Mesenchymal stem cell (in vitro differentiated cells and primary cell): ENCODE measurements around the gene AK5.

ENCODE experiments used
- DNase-seq: peaks from one replicate; pipeline ENCODE4 v3.0.0-alpha.2; 2013
- H2AFZ ChIP-seq: one replicate; pipeline ENCODE4 v1.6.1; 2013; ENCODE audit warnings: low read depth, mild to moderate bottlenecking, control low read depth, inconsistent platforms, low read length, moderate library complexity
- H2AK5ac ChIP-seq: 2 replicates; pipeline ENCODE4 v1.6.1; 2013; ENCODE audit warnings: low read length, moderate library complexity, mild to moderate bottlenecking, inconsistent platforms; ENCODE audit not compliant: severe bottlenecking
- H2BK120ac ChIP-seq: one replicate; pipeline ENCODE4 v1.6.1; 2013; ENCODE audit warnings: low read depth, mild to moderate bottlenecking, inconsistent platforms, low read length, moderate library complexity
- H2BK12ac ChIP-seq, 2 experiments: one replicate each; pipeline ENCODE4 v1.6.1; 2013; ENCODE audit warnings: inconsistent platforms in 2 of 2, low read length in 2 of 2, mild to moderate bottlenecking in 2 of 2, moderate library complexity in 2 of 2, control low read depth in 1 of 2
- H2BK15ac ChIP-seq: one replicate; pipeline ENCODE4 v1.6.1; 2013; ENCODE audit warnings: mild to moderate bottlenecking, low read depth, inconsistent platforms; ENCODE audit not compliant: poor library complexity, severe bottlenecking
- H2BK5ac ChIP-seq: 2 replicates; pipeline ENCODE4 v1.6.1; 2013; ENCODE audit warnings: low read depth, mild to moderate bottlenecking, low read length, control low read depth, inconsistent platforms; ENCODE audit not compliant: poor library complexity, severe bottlenecking
- H3K14ac ChIP-seq, 2 experiments: one replicate each; pipeline ENCODE4 v1.6.1; 2013; ENCODE audit warnings: inconsistent platforms in 2 of 2, low read length in 2 of 2, control low read depth in 1 of 2, mild to moderate bottlenecking in 1 of 2, moderate library complexity in 1 of 2
- H3K18ac ChIP-seq, 2 experiments: one replicate each; pipeline ENCODE4 v1.6.1; 2013; ENCODE audit warnings: inconsistent platforms in 2 of 2, low read length in 2 of 2, control low read depth in 1 of 2, low read depth in 1 of 2, mild to moderate bottlenecking in 1 of 2
- H3K23ac ChIP-seq, 2 experiments: one replicate each; pipeline ENCODE4 v1.6.1; 2013; ENCODE audit warnings: inconsistent platforms in 2 of 2, low read length in 2 of 2, mild to moderate bottlenecking in 2 of 2, moderate library complexity in 2 of 2, control low read depth in 1 of 2
- H3K27ac ChIP-seq: 2 replicates; pipeline ENCODE4 v1.5.1; 2013; ENCODE audit warnings: mild to moderate bottlenecking, moderate library complexity, low read length, control low read depth, inconsistent platforms; ENCODE audit not compliant: poor library complexity, severe bottlenecking
- H3K27me3 ChIP-seq, 2 experiments: 2 replicates each; pipeline versions ENCODE4 v1.6.1 to v1.7.0; 2013; ENCODE audit warnings: low read length in 2 of 2, mild to moderate bottlenecking in 2 of 2, moderate library complexity in 2 of 2, control low read depth in 1 of 2, inconsistent platforms in 1 of 2; ENCODE audit not compliant: control insufficient read depth in 1 of 2, insufficient read depth in 1 of 2
- H3K36me3 ChIP-seq, 2 experiments: 2 replicates each; pipeline versions ENCODE4 v1.6.1 to v1.7.0; 2013; ENCODE audit warnings: low read length in 2 of 2, control low read depth in 1 of 2, inconsistent platforms in 1 of 2, low read depth in 1 of 2, mild to moderate bottlenecking in 1 of 2; ENCODE audit not compliant: insufficient read depth in 2 of 2, control insufficient read depth in 1 of 2
- H3K4ac ChIP-seq, 2 experiments: one replicate each; pipeline ENCODE4 v1.6.1; 2013; ENCODE audit warnings: inconsistent platforms in 2 of 2, low read length in 2 of 2, mild to moderate bottlenecking in 2 of 2, moderate library complexity in 2 of 2, control low read depth in 1 of 2, low read depth in 1 of 2
- H3K4me1 ChIP-seq: 2 replicates; pipeline ENCODE4 v1.6.1; 2013; ENCODE audit warnings: low read depth, low read length, control low read depth; ENCODE audit not compliant: control insufficient read depth, insufficient read depth
- H3K4me2 ChIP-seq: 2 replicates; pipeline ENCODE4 v1.6.1; 2013; ENCODE audit warnings: low read length, mild to moderate bottlenecking, inconsistent platforms; ENCODE audit not compliant: poor library complexity, severe bottlenecking
- H3K4me3 ChIP-seq, 2 experiments: 2 replicates each; pipeline versions ENCODE4 v1.5.1 to v1.7.0; 2013; ENCODE audit warnings: low read length in 2 of 2, mild to moderate bottlenecking in 2 of 2, control low read depth in 1 of 2, low read depth in 1 of 2; ENCODE audit not compliant: insufficient read depth in 1 of 2
- H3K79me1 ChIP-seq: replicated peaks from 2 replicates; pipeline ENCODE4 v1.6.1; 2013; ENCODE audit warnings: mild to moderate bottlenecking, control low read depth, low read length, inconsistent platforms; ENCODE audit not compliant: poor library complexity, severe bottlenecking
- H3K9ac ChIP-seq: 2 replicates; pipeline ENCODE4 v1.7.0; 2013; ENCODE audit warnings: mild to moderate bottlenecking, low read length, moderate library complexity
- H3K9me3 ChIP-seq: 2 replicates; pipeline ENCODE4 v1.7.0; 2013; ENCODE audit warnings: mild to moderate bottlenecking, low read length; ENCODE audit not compliant: control insufficient read depth
- H4K8ac ChIP-seq: one replicate; pipeline ENCODE4 v1.6.1; 2013; ENCODE audit warnings: inconsistent platforms, mild to moderate bottlenecking, low read length, moderate library complexity
- H4K91ac ChIP-seq: one replicate; pipeline ENCODE4 v1.6.1; 2013; ENCODE audit warnings: mild to moderate bottlenecking, low read length, inconsistent platforms
- WGBS: methylation state at CpG from one replicate; pipeline ENCODE4 v1.1.7; 2013; ENCODE audit warnings: mixed read lengths; 5-methylcytosine and 5-hydroxymethylcytosine counted together

The AK5 gene

DNA sequence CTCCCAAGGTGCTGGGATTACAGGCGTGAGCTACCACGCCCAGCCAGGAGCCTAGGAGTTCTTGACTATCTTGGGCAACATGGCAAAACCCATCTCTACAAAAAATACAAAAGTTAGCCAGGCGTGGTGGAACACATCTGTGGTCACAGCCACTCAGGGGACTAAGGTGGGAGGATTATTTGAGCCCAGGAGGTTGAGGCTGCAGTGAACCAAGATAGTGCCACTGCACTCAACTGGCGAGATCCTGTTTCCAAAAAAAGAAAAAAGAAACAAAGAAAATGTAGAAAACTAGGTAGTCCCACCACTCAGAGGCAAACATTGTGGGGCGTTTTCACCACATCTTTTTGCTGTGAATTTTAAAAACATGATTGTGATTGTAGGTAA, 259.3 kb downstream of the AK5 start:
- Histone ChIP-seq H3K4ac (peak overlapping the region in 1 of 2 experiments; percentile 17), H3K18ac (no peak overlapping the region), H4K91ac (no peak overlapping the region), H3K4me2 (no peak overlapping the region), H2BK12ac (peak overlapping the region in 1 of 2 experiments; percentile 86), H3K4me3 (no peak overlapping the region), H3K4me1 (peaks cover 21% of the 10 kb centered on the region), H3K36me3 (no peaks in the 10 kb centered on the region), H2BK120ac (no peak overlapping the region), H3K14ac (no peak overlapping the region), H2BK15ac (no peak overlapping the region), H3K23ac (no peak overlapping the region), H2AK5ac (peak overlapping the region; percentile 90), H3K79me1 (peaks cover 2% of the 10 kb centered on the region), H3K27me3 (no peaks in the 10 kb centered on the region), H3K27ac (peak overlapping the region; percentile 99), H3K9me3 (no peaks in the 10 kb centered on the region), H3K9ac (peak overlapping the region; percentile 16), H4K8ac (no peak overlapping the region), H2AFZ (no peak overlapping the region), H2BK5ac (peak overlapping the region; percentile 68)
- no peak for DNase-seq
- 94% methylated on average over 5 of the region's 5 CpGs for WGBS

DNA sequence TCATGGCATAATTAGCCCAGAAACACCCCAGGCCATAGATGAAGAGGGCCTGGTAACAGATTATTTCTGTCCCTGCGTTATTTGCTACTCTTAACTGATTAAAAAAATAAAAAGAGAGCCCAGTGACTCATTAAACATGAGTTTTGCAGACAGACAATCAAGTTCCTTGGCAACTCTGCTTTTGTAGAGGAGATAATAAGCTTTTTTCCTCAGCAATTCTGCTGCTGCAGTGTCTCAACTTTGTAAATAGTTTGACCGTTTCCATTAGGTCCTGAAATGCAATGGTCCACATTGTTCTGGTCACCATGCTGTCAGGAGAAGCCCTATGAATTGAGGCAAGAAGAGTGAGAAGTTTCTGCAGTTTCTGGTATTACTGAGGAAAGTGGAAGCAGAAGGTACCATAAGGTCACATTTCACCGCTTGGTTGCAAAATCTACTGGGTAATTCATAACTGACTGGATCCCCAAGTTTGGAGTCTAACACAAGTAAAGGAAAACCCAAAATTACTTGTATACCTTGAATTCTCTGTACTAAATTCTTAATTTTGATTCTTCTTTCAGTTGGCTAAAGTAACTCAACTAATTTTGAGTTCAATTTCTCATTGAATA, 261.1 kb downstream of the AK5 start:
- Histone ChIP-seq H2BK15ac (no peak overlapping the region), H2BK12ac (no peak overlapping the region), H4K8ac (no peak overlapping the region), H3K18ac (no peak overlapping the region), H2AK5ac (no peak overlapping the region), H3K9ac (peak overlapping the region; percentile 71), H3K4ac (no peak overlapping the region), H2BK5ac (no peak overlapping the region), H3K36me3 (no peaks in the 10 kb centered on the region), H3K23ac (no peak overlapping the region), H2BK120ac (no peak overlapping the region), H3K27ac (peak overlapping the region; percentile 8), H3K9me3 (no peaks in the 10 kb centered on the region), H2AFZ (no peak overlapping the region), H3K79me1 (peaks cover 2% of the 10 kb centered on the region), H4K91ac (no peak overlapping the region), H3K4me3 (no peak overlapping the region), H3K4me2 (no peak overlapping the region), H3K4me1 (peaks cover 18% of the 10 kb centered on the region), H3K14ac (no peak overlapping the region), H3K27me3 (no peaks in the 10 kb centered on the region)
- DNase-seq, result no peak
- WGBS, result 93% methylated on average over 1 of the region's 3 CpGs

DNA sequence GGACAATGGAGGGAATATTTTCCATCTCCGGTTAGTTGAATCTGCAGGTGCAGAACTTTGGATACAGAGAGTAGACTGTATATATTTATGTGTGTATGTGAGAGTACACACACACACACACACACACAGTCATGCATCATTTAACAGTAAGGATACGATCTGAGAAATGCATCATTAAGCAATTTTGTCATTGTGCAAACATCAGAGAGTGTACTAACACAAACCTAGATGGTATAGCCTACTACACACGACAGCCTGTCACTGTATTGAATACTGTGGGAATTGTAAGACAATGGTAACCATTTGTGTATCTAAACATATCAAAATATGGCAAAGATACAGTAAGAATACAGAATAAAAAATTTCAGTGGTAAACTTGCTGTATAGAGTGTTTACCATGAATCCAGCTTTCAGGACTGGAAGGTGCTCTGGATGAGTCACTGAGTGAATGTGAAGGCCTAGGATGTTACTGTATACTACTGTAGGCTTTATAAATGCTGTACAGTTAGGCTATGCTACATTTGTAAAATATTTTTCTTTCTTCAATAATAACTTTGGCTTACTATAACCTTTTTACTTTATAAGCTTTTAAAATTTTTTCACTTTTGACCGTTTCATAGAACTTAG, 262.1 kb downstream of the AK5 start:
- peak; percentile 56 for DNase-seq
- Histone ChIP-seq H4K91ac (no peak overlapping the region), H2BK15ac (no peak overlapping the region), H3K36me3 (no peaks in the 10 kb centered on the region), H3K9ac (no peak overlapping the region), H3K9me3 (no peaks in the 10 kb centered on the region), H3K14ac (no peak overlapping the region), H2AFZ (no peak overlapping the region), H3K4ac (no peak overlapping the region), H3K18ac (no peak overlapping the region), H3K27ac (peak overlapping the region; percentile 62), H2BK12ac (no peak overlapping the region), H2AK5ac (no peak overlapping the region), H3K4me1 (peaks cover 16% of the 10 kb centered on the region), H2BK5ac (no peak overlapping the region), H3K4me2 (no peak overlapping the region), H3K79me1 (peaks cover 2% of the 10 kb centered on the region), H3K27me3 (no peaks in the 10 kb centered on the region), H4K8ac (no peak overlapping the region), H3K23ac (no peak overlapping the region), H2BK120ac (no peak overlapping the region), H3K4me3 (no peak overlapping the region)
- 64% methylated on average over 2 of the region's 4 CpGs for WGBS

DNA sequence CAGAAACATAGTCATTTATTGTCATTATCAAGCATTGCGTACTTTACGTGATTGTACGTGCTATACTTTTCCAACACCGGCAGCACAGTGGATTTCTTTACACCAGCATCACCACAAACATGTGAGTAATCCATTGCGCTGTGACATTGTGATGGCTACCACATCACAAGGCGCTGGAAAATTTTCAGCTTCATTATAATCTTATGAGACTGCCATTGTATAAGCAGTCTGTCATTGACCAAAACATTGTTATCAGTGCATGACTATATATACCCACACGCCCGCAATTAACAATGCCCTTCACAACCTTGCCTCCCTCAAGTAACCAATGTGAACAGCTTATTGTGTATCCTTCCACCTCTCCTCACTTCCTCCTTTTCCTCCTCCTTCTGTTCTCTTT, 263.0 kb downstream of the AK5 start:
- DNase-seq, result no peak
- Histone ChIP-seq H4K91ac (no peak overlapping the region), H3K27me3 (no peaks in the 10 kb centered on the region), H3K4me1 (peaks cover 12% of the 10 kb centered on the region), H2BK12ac (peak overlapping the region in 1 of 2 experiments; percentile 38), H4K8ac (no peak overlapping the region), H3K9me3 (no peaks in the 10 kb centered on the region), H2BK5ac (no peak overlapping the region), H3K27ac (no peak overlapping the region), H3K23ac (no peak overlapping the region), H3K9ac (no peak overlapping the region), H2AK5ac (peak overlapping the region; percentile 65), H3K36me3 (no peaks in the 10 kb centered on the region), H3K14ac (no peak overlapping the region), H2AFZ (no peak overlapping the region), H3K79me1 (peaks cover 2% of the 10 kb centered on the region), H3K18ac (no peak overlapping the region), H3K4me3 (no peak overlapping the region), H2BK15ac (no peak overlapping the region), H3K4me2 (no peak overlapping the region), H2BK120ac (no peak overlapping the region), H3K4ac (no peak overlapping the region)
- WGBS, result 96% methylated on average over 8 of the region's 8 CpGs
